CD8-positive, alpha-beta memory T cell (primary cell): ENCODE measurements around the gene TUBB4B. TPM values are rescaled to one million over a fixed set of nuclear protein-coding genes. Genes with fewer than 3 reads are reported as not detected.
"Not testable (repeated sequence)": the region's sequence is repeated elsewhere in the genome, so short reads cannot be mapped to it uniquely, and the experiment has no call there.

Experiments
- CTCF ChIA-PET: fragments of 350-600 bp; sonication (Branson Sonifier 250); formaldehyde crosslinking; loops from one replicate; lab custom pipeline; 2021; ENCODE audit warnings: antibody characterized with exemption; lab: Charles Lee
- POLR2A ChIA-PET: fragments of 350-600 bp; sonication (Branson Sonifier 250); formaldehyde crosslinking; loops from one replicate; lab custom pipeline; 2021; ENCODE audit warnings: antibody characterized with exemption; lab: Charles Lee
- DNase-seq, 5 donors: peaks; one replicate each; pipeline versions ENCODE4 v3.0.0 to v3.0.0-alpha.2; 2020 to 2022; ENCODE audit warnings: mixed read lengths in 1 of 5
- H3K27ac ChIP-seq: one replicate; pipeline ENCODE4 v1.7.0; 2013; ENCODE audit warnings: low read depth, mild to moderate bottlenecking, low read length, moderate library complexity
- H3K27me3 ChIP-seq: 2 replicates; pipeline ENCODE4 v1.7.0; 2013; ENCODE audit warnings: low read length, mild to moderate bottlenecking; ENCODE audit not compliant: insufficient read depth, poor library complexity, severe bottlenecking
- H3K36me3 ChIP-seq: 2 replicates; pipeline ENCODE4 v1.7.0; 2013; ENCODE audit warnings: mild to moderate bottlenecking, low read length, moderate library complexity; ENCODE audit not compliant: insufficient read depth
- H3K4me1 ChIP-seq: 2 replicates; pipeline ENCODE4 v1.7.0; 2013; ENCODE audit warnings: mild to moderate bottlenecking, low read length, moderate library complexity; ENCODE audit not compliant: insufficient read depth
- H3K4me3 ChIP-seq: 2 replicates; pipeline ENCODE4 v1.7.0; 2013; ENCODE audit warnings: mild to moderate bottlenecking, low read length
- H3K9me3 ChIP-seq: 2 replicates; pipeline ENCODE4 v1.7.0; 2013; ENCODE audit warnings: mild to moderate bottlenecking, low read length
- H3K27ac Mint-ChIP-seq, 8 donors: one replicate each; pipeline ENCODE4 v1.8.0; 2020 to 2021; ENCODE audit warnings: mixed read lengths in 8 of 8, mild to moderate bottlenecking in 6 of 8, inconsistent platforms in 3 of 8, moderate library complexity in 3 of 8
- H3K27me3 Mint-ChIP-seq, 2 donors: one replicate each; pipeline ENCODE4 v1.8.0; 2020 to 2021; ENCODE audit warnings: mixed read lengths in 2 of 2, mild to moderate bottlenecking in 1 of 2, moderate library complexity in 1 of 2
- H3K36me3 Mint-ChIP-seq, 3 donors: one replicate each; pipeline ENCODE4 v1.8.0; 2020 to 2021; ENCODE audit warnings: mixed read lengths in 3 of 3, inconsistent platforms in 1 of 3, mild to moderate bottlenecking in 1 of 3
- H3K4me1 Mint-ChIP-seq, 3 donors: one replicate each; pipeline ENCODE4 v1.8.0; 2020 to 2021; ENCODE audit warnings: mixed read lengths in 3 of 3, inconsistent platforms in 1 of 3, mild to moderate bottlenecking in 1 of 3
- H3K4me3 Mint-ChIP-seq, 7 donors: one replicate each; pipeline ENCODE4 v1.8.0; 2020 to 2021; ENCODE audit warnings: mixed read lengths in 7 of 7, mild to moderate bottlenecking in 6 of 7, moderate library complexity in 4 of 7, inconsistent platforms in 2 of 7
- H3K9me3 Mint-ChIP-seq, 5 donors: one replicate each; pipeline ENCODE4 v1.8.0; 2020 to 2022; ENCODE audit warnings: mixed read lengths in 5 of 5, mild to moderate bottlenecking in 3 of 5, moderate library complexity in 2 of 5, inconsistent platforms in 1 of 5
- polyA plus RNA-seq: library from polyadenylated mRNA; unstranded; fragments of 300-500 nt; fragmentation: Illumina TruSeq; gene quantifications from one replicate; pipeline ENCODE4 v1.2.3, GENCODE V29; 2021
- total RNA-seq, 2 experiments: library from RNA; stranded (reverse); gene quantifications; one replicate each; pipeline ENCODE4 v1.2.3, GENCODE V29; 2021

TUBB4B gene
- total and polyA plus RNA-seq, 3 experiments from 2014 or later: 64.6 to 331 (median 322) TPM

DNA sequence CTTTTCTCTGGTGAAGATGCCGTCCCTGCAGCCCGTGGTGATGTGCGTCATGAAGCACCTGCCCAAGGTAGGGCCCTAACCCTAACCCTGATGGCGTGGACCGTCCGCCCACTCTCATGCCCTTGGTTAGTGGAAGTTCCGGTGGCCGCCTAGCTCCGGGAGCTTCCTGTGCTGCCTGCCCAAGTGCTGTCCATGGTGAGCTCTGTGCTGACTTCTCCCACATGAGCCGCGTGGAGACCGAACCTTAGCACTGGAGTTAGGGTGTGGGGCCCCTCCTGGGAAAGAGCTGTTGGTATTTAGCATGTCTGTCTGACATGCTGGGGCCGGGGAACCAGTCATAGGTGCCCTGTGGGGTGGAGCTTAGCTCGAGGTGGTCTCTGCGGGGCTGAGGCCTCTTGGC, 15.3 kb downstream of the TUBB4B start:
- Histone ChIP-seq H3K4me3 (peak overlapping the region; percentile 72), H3K4me1 (peaks cover 18% of the 10 kb centered on the region), H3K27ac (no peak overlapping the region), H3K27me3 (no peaks in the 10 kb centered on the region), H3K36me3 (no peaks in the 10 kb centered on the region), H3K9me3 (no peaks in the 10 kb centered on the region)
- CTCF ChIA-PET: interaction anchor here (1.4 to 6.2 kb wide), 5 partner anchors 15 to 167 kb away, joined by 5 to 43 read pairs (median 7); partner anchors contain the start of genes EXD3, NOXA1 and TUBB4B
- no peaks in the 10 kb centered on the region for H3K9me3 Mint-ChIP-seq
- peaks cover 8 to 25% (median 11%) of the 10 kb centered on the region in 3 donors for H3K4me1 Mint-ChIP-seq
- H3K27me3 Mint-ChIP-seq: no peaks in the 10 kb centered on the region
- POLR2A ChIA-PET: interaction anchor here (5.4 kb wide), 1 partner anchor 15 kb away, joined by 83 read pairs; the partner anchor contains the start of gene TUBB4B
- DNase-seq: no peak
- H3K27ac Mint-ChIP-seq: peak overlapping the region in 3 of 8 donors; percentile 61 to 81 (median 61)
- peaks cover 0 to 29% (median 0%) of the 10 kb centered on the region in 3 donors for H3K36me3 Mint-ChIP-seq
- H3K4me3 Mint-ChIP-seq: peak overlapping the region; percentile 86 to 93 (median 88)

- Mint-ChIP-seq H3K36me3 (peaks cover 0 to 33% (median 2%) of the 10 kb centered on the region in 3 donors), H3K9me3 (no peaks in the 10 kb centered on the region), H3K27ac (peak overlapping the region in 3 of 8 donors; percentile 51 to 81 (median 61)), H3K4me1 (peaks cover 9 to 25% (median 16%) of the 10 kb centered on the region in 3 donors), H3K4me3 (peak overlapping the region; percentile 86 to 93 (median 88)), H3K27me3 (no peaks in the 10 kb centered on the region)
- POLR2A ChIA-PET: interaction anchor here (5.4 kb wide), 1 partner anchor 15 kb away, joined by 83 read pairs; the partner anchor contains the start of gene TUBB4B
- no peak for DNase-seq
- Histone ChIP-seq H3K27ac (no peak overlapping the region), H3K9me3 (no peaks in the 10 kb centered on the region), H3K27me3 (no peaks in the 10 kb centered on the region), H3K4me1 (peaks cover 18% of the 10 kb centered on the region), H3K36me3 (no peaks in the 10 kb centered on the region), H3K4me3 (no peak overlapping the region)
- CTCF ChIA-PET: interaction anchor here (1.4 to 6.2 kb wide), 5 partner anchors 16 to 167 kb away, joined by 5 to 43 read pairs (median 7); partner anchors contain the start of genes EXD3, NOXA1 and TUBB4B
Measured at GRCh38 chr9:137256856-137257255, 15.8 kb downstream of the TUBB4B start.

DNA sequence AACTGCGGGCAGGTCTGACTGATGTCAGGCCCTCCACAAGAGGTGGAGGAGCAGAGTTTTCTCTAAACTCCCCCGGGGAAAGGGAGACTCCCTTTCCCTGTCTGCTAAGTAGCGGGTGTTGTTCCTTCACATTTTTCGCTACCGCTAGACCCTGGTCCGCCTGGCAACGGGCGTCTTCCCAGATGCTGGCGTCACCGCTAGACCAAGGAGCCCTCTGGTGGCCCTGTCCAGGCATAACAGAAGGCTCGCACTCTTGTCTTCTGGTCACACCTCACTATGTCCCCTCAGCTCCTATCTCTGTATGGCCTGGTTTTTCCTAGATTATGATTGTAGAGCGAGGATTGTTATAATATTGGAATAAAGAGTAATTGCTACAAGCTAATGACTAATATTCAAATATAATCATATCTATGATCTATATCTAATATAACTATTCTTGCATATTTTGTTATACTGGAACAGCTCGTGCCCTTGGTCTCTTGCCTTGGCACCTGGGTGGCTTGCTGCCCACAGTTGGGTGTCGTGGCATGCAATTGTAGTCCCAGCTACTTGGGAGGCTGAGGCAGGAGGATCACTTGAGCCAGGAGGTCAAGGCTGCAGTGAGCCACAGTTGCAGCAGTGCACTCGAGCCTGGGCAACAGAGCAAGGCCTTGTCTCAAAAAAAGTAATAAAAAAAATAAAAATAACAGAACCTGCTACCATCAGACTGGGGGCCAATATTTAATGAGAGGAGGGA, 21.3 kb downstream of the TUBB4B start:
- H3K27me3 ChIP-seq, H3K27ac ChIP-seq, H3K4me3 ChIP-seq, H3K9me3 Mint-ChIP-seq, H3K27me3 Mint-ChIP-seq, H3K9me3 ChIP-seq, H3K4me3 Mint-ChIP-seq, H3K4me1 Mint-ChIP-seq, POLR2A ChIA-PET, H3K27ac Mint-ChIP-seq, DNase-seq, H3K36me3 ChIP-seq, H3K4me1 ChIP-seq: not testable (repeated sequence)
- peaks cover 0 to 54% (median 4%) of the 10 kb centered on the region in 3 donors for H3K36me3 Mint-ChIP-seq
- CTCF ChIA-PET: interaction anchor here (0.8 kb wide), 1 partner anchor 135 kb away, joined by 3 read pairs; no protein-coding TSS in a partner anchor

DNA sequence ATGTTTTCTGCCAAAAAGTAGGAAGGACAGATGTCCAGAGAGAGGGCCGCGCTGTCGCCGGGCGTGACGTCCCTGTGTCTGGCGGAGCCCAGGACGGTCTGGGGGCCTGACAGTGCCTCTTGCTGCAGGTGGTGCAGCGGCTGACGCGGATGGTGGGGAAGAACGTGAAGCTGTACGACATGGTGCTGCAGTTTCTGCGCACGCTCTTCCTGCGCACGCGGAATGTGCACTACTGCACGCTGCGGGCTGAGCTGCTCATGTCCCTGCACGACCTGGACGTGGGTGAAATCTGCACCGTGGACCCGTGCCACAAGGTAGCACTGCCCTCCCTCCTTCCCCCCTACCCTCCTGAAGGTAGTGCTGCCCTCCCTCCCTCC, 21.8 kb downstream of the TUBB4B start:
- no peak overlapping the region for H3K27ac Mint-ChIP-seq
- peaks cover 4% of the 10 kb centered on the region for H3K36me3 ChIP-seq

GRCh38 chr9:137263506-137263905, 22.4 kb downstream of the TUBB4B start:
- H3K4me3 Mint-ChIP-seq: no peak overlapping the region
- H3K9me3 ChIP-seq: no peaks in the 10 kb centered on the region
- H3K36me3 Mint-ChIP-seq: peaks cover under 1 to 60% (median 7%) of the 10 kb centered on the region in 3 donors
- no peak overlapping the region for H3K27ac Mint-ChIP-seq
- no peaks in the 10 kb centered on the region for H3K27me3 Mint-ChIP-seq
- POLR2A ChIA-PET: no interaction called here
- H3K4me1 Mint-ChIP-seq: peaks cover 1 to 6% (median 4%) of the 10 kb centered on the region in 3 donors
- no peak overlapping the region for H3K4me3 ChIP-seq
- CTCF ChIA-PET: no interaction called here
- H3K27me3 ChIP-seq: no peaks in the 10 kb centered on the region
- no peak overlapping the region for H3K27ac ChIP-seq
- H3K4me1 ChIP-seq: no peaks in the 10 kb centered on the region
- DNase-seq: no peak
- H3K36me3 ChIP-seq: peaks cover 4% of the 10 kb centered on the region
- H3K9me3 Mint-ChIP-seq: no peaks in the 10 kb centered on the region

More for the DNA sequence above, 21.8 kb downstream of the TUBB4B start:
- no peaks in the 10 kb centered on the region for H3K27me3 Mint-ChIP-seq
- peaks cover 0 to 58% (median 7%) of the 10 kb centered on the region in 3 donors for H3K36me3 Mint-ChIP-seq
- H3K4me3 Mint-ChIP-seq: no peak overlapping the region
- Histone ChIP-seq H3K4me3 (no peak overlapping the region), H3K4me1 (no peaks in the 10 kb centered on the region), H3K27ac (no peak overlapping the region), H3K27me3 (no peaks in the 10 kb centered on the region), H3K9me3 (no peaks in the 10 kb centered on the region)
- ChIA-PET POLR2A (no interaction called here), CTCF (interaction anchor here (0.8 kb wide), 1 partner anchor 135 kb away, joined by 3 read pairs; no protein-coding TSS in a partner anchor)
- H3K9me3 Mint-ChIP-seq: no peaks in the 10 kb centered on the region
- DNase-seq: no peak
- H3K4me1 Mint-ChIP-seq: peaks cover 1 to 5% (median 4%) of the 10 kb centered on the region in 3 donors

- H3K36me3 ChIP-seq: peaks cover 4% of the 10 kb centered on the region
- ChIA-PET POLR2A (interaction anchor here (0.6 kb wide), 1 partner anchor 24 kb away, joined by 6 read pairs; no protein-coding TSS in a partner anchor), CTCF (no interaction called here)
- H3K4me3 ChIP-seq: no peak overlapping the region
- peaks cover 1 to 10% (median 4%) of the 10 kb centered on the region in 3 donors for H3K4me1 Mint-ChIP-seq
- no peak overlapping the region for H3K27ac ChIP-seq
- H3K4me3 Mint-ChIP-seq: no peak overlapping the region
- H3K4me1 ChIP-seq: no peaks in the 10 kb centered on the region
- no peaks in the 10 kb centered on the region for H3K9me3 ChIP-seq
- no peak overlapping the region for H3K27ac Mint-ChIP-seq
- no peak for DNase-seq
- no peaks in the 10 kb centered on the region for H3K27me3 ChIP-seq
- H3K9me3 Mint-ChIP-seq: no peaks in the 10 kb centered on the region
- H3K36me3 Mint-ChIP-seq: peaks cover 5 to 60% (median 10%) of the 10 kb centered on the region in 3 donors
- no peaks in the 10 kb centered on the region for H3K27me3 Mint-ChIP-seq
Measured at GRCh38 chr9:137264067-137264466, 23.0 kb downstream of the TUBB4B start.

DNA sequence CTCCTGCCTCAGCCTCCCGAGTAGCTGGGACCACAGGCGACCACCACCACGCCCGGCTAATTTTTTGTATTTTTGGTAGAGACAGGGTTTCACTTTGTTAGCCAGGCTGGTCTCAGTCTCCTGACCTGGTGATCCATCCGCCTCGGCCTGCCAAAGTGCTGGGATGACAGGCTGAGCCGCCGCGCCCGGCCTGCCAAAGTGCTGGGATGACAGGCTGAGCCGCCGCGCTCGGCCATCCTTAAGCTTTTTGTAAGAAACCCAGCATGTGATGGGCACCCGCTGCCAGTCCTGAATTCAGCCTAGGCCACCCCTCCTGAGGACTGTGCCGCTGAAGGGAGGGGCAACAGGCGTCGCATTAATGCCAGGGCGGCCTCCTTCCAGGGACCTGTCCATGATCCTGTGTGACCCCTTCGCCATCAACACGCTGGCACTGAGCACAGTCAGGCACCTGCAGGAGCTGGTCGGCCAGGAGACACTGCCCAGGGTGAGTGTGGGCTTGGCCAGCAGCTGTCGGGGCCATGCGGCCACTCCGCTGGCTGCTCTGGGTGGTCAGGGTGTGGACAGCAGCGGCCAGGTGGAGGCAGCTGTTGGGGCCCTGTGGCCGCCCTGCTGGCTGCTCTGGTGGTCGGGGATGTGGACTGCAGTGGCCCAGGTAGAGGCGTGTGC, 24.5 kb downstream of the TUBB4B start:
- no peaks in the 10 kb centered on the region for H3K9me3 Mint-ChIP-seq
- Histone ChIP-seq H3K27ac (no peak overlapping the region), H3K4me1 (no peaks in the 10 kb centered on the region), H3K4me3 (no peak overlapping the region), H3K36me3 (peaks cover 4% of the 10 kb centered on the region), H3K27me3 (no peaks in the 10 kb centered on the region), H3K9me3 (no peaks in the 10 kb centered on the region)
- no peak overlapping the region for H3K4me3 Mint-ChIP-seq
- ChIA-PET CTCF (interaction anchor here (1.0 kb wide), 1 partner anchor 29 kb away, joined by 4 read pairs; no protein-coding TSS in a partner anchor), POLR2A (no interaction called here)
- DNase-seq: no peak
- no peak overlapping the region for H3K27ac Mint-ChIP-seq
- H3K36me3 Mint-ChIP-seq: peaks cover 5 to 65% (median 13%) of the 10 kb centered on the region in 3 donors
- H3K4me1 Mint-ChIP-seq: peaks cover 3 to 10% (median 4%) of the 10 kb centered on the region in 3 donors
- no peaks in the 10 kb centered on the region for H3K27me3 Mint-ChIP-seq
